ENCODE results near the gene GPRASP1. TPM values are rescaled to one million over a fixed set of nuclear protein-coding genes. Genes with fewer than 3 reads are reported as not detected.
"Not testable (repeated sequence)": the region's sequence is repeated elsewhere in the genome, so short reads cannot be mapped to it uniquely, and the experiment has no call there.

GPRASP1 gene
- polyA plus RNA-seq, 3 donors: 0.03 to 0.47 TPM; not detected in 1

DNA sequence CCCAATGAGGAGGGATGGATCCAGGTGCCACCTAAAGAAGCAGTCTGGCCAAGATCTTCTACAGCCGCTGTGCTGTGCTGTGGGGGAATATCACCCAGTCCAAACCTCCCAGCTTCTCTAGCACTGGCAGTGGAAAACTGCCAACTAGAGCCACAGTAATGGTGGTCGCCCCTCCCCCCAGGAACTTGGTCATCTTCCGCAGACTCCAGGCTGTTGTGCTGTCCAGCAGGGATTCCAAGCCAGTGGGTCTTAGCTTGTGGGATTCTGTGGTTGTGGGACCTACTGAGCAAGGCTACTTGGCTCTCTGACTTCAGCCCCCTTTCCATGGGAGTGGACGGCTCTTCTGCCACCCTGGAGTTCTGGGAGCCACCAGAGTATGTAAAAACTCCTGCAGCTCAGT, 18.2 kb downstream of the GPRASP1 start:
- no peak for DNase-seq
- Histone ChIP-seq H3K27me3 (ENCODE audit: control insufficient read depth in 2 of 2, insufficient read depth in 2 of 2, low read length in 2 of 2) (no peaks in the 10 kb centered on the region), H4K20me1 (ENCODE audit: insufficient read depth, low read length) (no peaks in the 10 kb centered on the region), H3K4me3 (replicated peaks in 1 of 3; ENCODE audit: low read depth in 2 of 3, low read length in 3 of 3) (no peak overlapping the region), H2AFZ (ENCODE audit: insufficient read depth, low read depth, low read length, poor library complexity, severe bottlenecking) (no peak overlapping the region), H3K4me2 (replicated peaks; ENCODE audit: extremely low read depth, low read length, poor library complexity, severe bottlenecking) (no peak overlapping the region), H3K4me1 (ENCODE audit: control insufficient read depth in 1 of 2, insufficient read depth in 2 of 2, low read length in 2 of 2) (no peaks in the 10 kb centered on the region), H3K36me3 (replicated peaks in 1 of 2; ENCODE audit: control insufficient read depth in 1 of 2, insufficient read depth in 2 of 2, low read length in 2 of 2) (no peaks in the 10 kb centered on the region), H3K9ac (ENCODE audit: insufficient read depth, low read length, poor library complexity, severe bottlenecking) (no peak overlapping the region), H3K9me3 (replicated peaks in 1 of 2; ENCODE audit: control insufficient read depth in 1 of 2, insufficient read depth in 1 of 2, low read length in 2 of 2) (no peaks in the 10 kb centered on the region), H3K79me2 (ENCODE audit: insufficient read depth, low read length) (no peaks in the 10 kb centered on the region), H3K27ac (ENCODE audit: low read depth in 1 of 2, low read length in 2 of 2) (no peak overlapping the region)
- Mint-ChIP-seq H3K27ac (no peak overlapping the region), H3K36me3 (no peaks in the 10 kb centered on the region), H3K4me1 (peaks cover 4% of the 10 kb centered on the region), H3K4me3 (no peak overlapping the region), H3K27me3 (ENCODE audit: low read depth in 3 of 3) (peaks cover 0 to 2% (median 1%) of the 10 kb centered on the region in 3 donors), H3K9me3 (peaks cover 5 to 21% (median 12%) of the 10 kb centered on the region in 7 donors)
- no CpG with 5 or more reads among the region's 4 CpGs for WGBS (ENCODE audit: insufficient coverage)
- TF ChIP-seq, protein P1, sequence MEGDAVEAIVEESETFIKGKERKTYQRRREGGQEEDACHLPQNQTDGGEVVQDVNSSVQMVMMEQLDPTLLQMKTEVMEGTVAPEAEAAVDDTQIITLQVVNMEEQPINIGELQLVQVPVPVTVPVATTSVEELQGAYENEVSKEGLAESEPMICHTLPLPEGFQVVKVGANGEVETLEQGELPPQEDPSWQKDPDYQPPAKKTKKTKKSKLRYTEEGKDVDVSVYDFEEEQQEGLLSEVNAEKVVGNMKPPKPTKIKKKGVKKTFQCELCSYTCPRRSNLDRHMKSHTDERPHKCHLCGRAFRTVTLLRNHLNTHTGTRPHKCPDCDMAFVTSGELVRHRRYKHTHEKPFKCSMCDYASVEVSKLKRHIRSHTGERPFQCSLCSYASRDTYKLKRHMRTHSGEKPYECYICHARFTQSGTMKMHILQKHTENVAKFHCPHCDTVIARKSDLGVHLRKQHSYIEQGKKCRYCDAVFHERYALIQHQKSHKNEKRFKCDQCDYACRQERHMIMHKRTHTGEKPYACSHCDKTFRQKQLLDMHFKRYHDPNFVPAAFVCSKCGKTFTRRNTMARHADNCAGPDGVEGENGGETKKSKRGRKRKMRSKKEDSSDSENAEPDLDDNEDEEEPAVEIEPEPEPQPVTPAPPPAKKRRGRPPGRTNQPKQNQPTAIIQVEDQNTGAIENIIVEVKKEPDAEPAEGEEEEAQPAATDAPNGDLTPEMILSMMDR (IDR thresholded peaks at IDR 0.05): no peak
- intact Hi-C loops (cut with micrococcal nuclease): no loop called here

- peaks cover 0 to 7% (median 3%) of the 10 kb centered on the region in 7 donors for H3K9me3 Mint-ChIP-seq
- Histone ChIP-seq H3K27ac (ENCODE audit: low read depth in 1 of 2, low read length in 2 of 2) (no peak overlapping the region), H3K79me2 (ENCODE audit: insufficient read depth, low read length) (no peaks in the 10 kb centered on the region), H2AFZ (ENCODE audit: insufficient read depth, low read depth, low read length, poor library complexity, severe bottlenecking) (no peak overlapping the region), H3K27me3 (ENCODE audit: control insufficient read depth in 2 of 2, insufficient read depth in 2 of 2, low read length in 2 of 2) (no peaks in the 10 kb centered on the region), H3K4me1 (ENCODE audit: control insufficient read depth in 1 of 2, insufficient read depth in 2 of 2, low read length in 2 of 2) (peaks cover 0 to 6% of the 10 kb centered on the region in 2 donors), H3K9me3 (replicated peaks in 1 of 2; ENCODE audit: control insufficient read depth in 1 of 2, insufficient read depth in 1 of 2, low read length in 2 of 2) (no peaks in the 10 kb centered on the region), H4K20me1 (ENCODE audit: insufficient read depth, low read length) (no peaks in the 10 kb centered on the region), H3K4me3 (replicated peaks in 1 of 3; ENCODE audit: low read depth in 2 of 3, low read length in 3 of 3) (no peak overlapping the region), H3K4me2 (replicated peaks; ENCODE audit: extremely low read depth, low read length, poor library complexity, severe bottlenecking) (no peak overlapping the region), H3K9ac (ENCODE audit: insufficient read depth, low read length, poor library complexity, severe bottlenecking) (no peak overlapping the region), H3K36me3 (replicated peaks in 1 of 2; ENCODE audit: control insufficient read depth in 1 of 2, insufficient read depth in 2 of 2, low read length in 2 of 2) (no peaks in the 10 kb centered on the region)
- no peak for DNase-seq
- TF ChIP-seq, protein P1 (IDR thresholded peaks at IDR 0.05): no peak
- no peak overlapping the region for H3K27ac Mint-ChIP-seq
- H3K27me3 Mint-ChIP-seq (ENCODE audit: low read depth in 3 of 3): peaks cover 0 to 2% (median under 1%) of the 10 kb centered on the region in 3 donors
- intact Hi-C loops (cut with micrococcal nuclease): no loop called here
- H3K4me1 Mint-ChIP-seq: peaks cover 16% of the 10 kb centered on the region
- no peaks in the 10 kb centered on the region for H3K36me3 Mint-ChIP-seq
- no peak overlapping the region for H3K4me3 Mint-ChIP-seq
- WGBS (ENCODE audit: insufficient coverage): no CpG with 5 or more reads among the region's 3 CpGs
These were observed 21.6 kb downstream of the GPRASP1 start for GRCh38 chrX:102672856-102673255.

DNA sequence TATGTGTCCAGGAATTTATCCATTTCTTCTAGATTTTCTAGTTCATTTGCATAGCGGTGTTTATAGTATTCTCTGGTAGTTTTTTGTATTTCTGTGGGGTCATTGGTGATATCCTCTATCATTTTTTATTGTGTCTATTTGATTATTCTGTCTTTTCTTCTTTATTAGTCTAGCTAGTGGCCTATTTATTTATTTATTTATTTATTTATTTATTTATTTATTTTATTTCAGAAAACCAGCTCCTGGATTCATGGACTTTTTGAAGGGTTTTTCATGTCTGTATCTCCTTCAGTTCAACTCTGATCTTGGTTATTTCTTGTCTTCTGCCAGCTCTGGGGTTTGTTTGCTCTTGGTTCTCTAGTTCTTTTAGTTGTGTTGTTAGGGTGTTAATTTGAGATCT, 26.2 kb downstream of the GPRASP1 start:
- H3K36me3 Mint-ChIP-seq; H3K36me3 ChIP-seq (replicated peaks in 1 of 2; ENCODE audit: control insufficient read depth in 1 of 2, insufficient read depth in 2 of 2, low read length in 2 of 2); H3K4me3 ChIP-seq (replicated peaks in 1 of 3; ENCODE audit: low read depth in 2 of 3, low read length in 3 of 3); H3K79me2 ChIP-seq (ENCODE audit: insufficient read depth, low read length); DNase-seq; H3K9me3 ChIP-seq (replicated peaks in 1 of 2; ENCODE audit: control insufficient read depth in 1 of 2, insufficient read depth in 1 of 2, low read length in 2 of 2); H3K27me3 Mint-ChIP-seq (ENCODE audit: low read depth in 3 of 3); H2AFZ ChIP-seq (ENCODE audit: insufficient read depth, low read depth, low read length, poor library complexity, severe bottlenecking); H3K27ac ChIP-seq (ENCODE audit: low read depth in 1 of 2, low read length in 2 of 2); H3K4me3 Mint-ChIP-seq; H3K4me1 ChIP-seq (ENCODE audit: control insufficient read depth in 1 of 2, insufficient read depth in 2 of 2, low read length in 2 of 2); H3K27ac Mint-ChIP-seq; H4K20me1 ChIP-seq (ENCODE audit: insufficient read depth, low read length); H3K9me3 Mint-ChIP-seq; H3K9ac ChIP-seq (ENCODE audit: insufficient read depth, low read length, poor library complexity, severe bottlenecking); H3K4me2 ChIP-seq (replicated peaks; ENCODE audit: extremely low read depth, low read length, poor library complexity, severe bottlenecking); H3K27me3 ChIP-seq (ENCODE audit: control insufficient read depth in 2 of 2, insufficient read depth in 2 of 2, low read length in 2 of 2); intact Hi-C loops (cut with micrococcal nuclease): not testable (repeated sequence)
- H3K4me1 Mint-ChIP-seq: peaks cover 18% of the 10 kb centered on the region
- no CpG with 5 or more reads among the region's 1 CpG for WGBS (ENCODE audit: insufficient coverage)

Data from CD14-positive monocyte (primary cell).